CD4-positive, CD25-positive, alpha-beta regulatory T cell (primary cell): ENCODE measurements around the gene SUSD4. TPM values are rescaled to one million over a fixed set of nuclear protein-coding genes. Genes with fewer than 3 reads are reported as not detected.
A peak's percentile ranks its signal among the peaks of the same experiment; 100 is the strongest.
"Not testable (repeated sequence)": the region's sequence is repeated elsewhere in the genome, so short reads cannot be mapped to it uniquely, and the experiment has no call there.

ENCODE experiments used
- ATAC-seq, 2 donors: fragments of 150-1000 bp; cut with Tn5 transposase; one replicate each; pipeline ENCODE4 v1.10.0; 2021; ENCODE audit warnings: low read depth in 2 of 2, moderate number of reproducible peaks in 2 of 2, moderate library complexity in 1 of 2
- DNase-seq, 3 donors: peaks; one replicate each; pipeline versions ENCODE4 v3.0.0 to v3.0.0-alpha.2; 2012 to 2022; ENCODE audit warnings: mixed read lengths in 1 of 3
- H3K27ac ChIP-seq: one replicate; pipeline ENCODE4 v1.7.0; 2013; ENCODE audit warnings: mild to moderate bottlenecking, low read length; ENCODE audit not compliant: insufficient read depth, poor library complexity, severe bottlenecking
- H3K27me3 ChIP-seq: one replicate; pipeline ENCODE4 v1.7.0; 2013; ENCODE audit warnings: low read length; ENCODE audit not compliant: control insufficient read depth, insufficient read depth
- H3K36me3 ChIP-seq: one replicate; pipeline ENCODE4 v1.7.0; 2013; ENCODE audit warnings: mild to moderate bottlenecking, low read length, moderate library complexity; ENCODE audit not compliant: control insufficient read depth, insufficient read depth
- H3K4me1 ChIP-seq: 2 replicates; pipeline ENCODE4 v1.7.0; 2013; ENCODE audit warnings: mild to moderate bottlenecking, low read length; ENCODE audit not compliant: insufficient read depth, control insufficient read depth, poor library complexity, severe bottlenecking
- H3K4me3 ChIP-seq: one replicate; pipeline ENCODE4 v1.7.0; 2013; ENCODE audit warnings: low read depth, mild to moderate bottlenecking, low read length, moderate library complexity
- H3K9me3 ChIP-seq, 2 experiments: 1 replicate in 1 of 2; 2 replicates in 1 of 2; pipeline ENCODE4 v1.7.0; 2013; ENCODE audit warnings: low read length in 2 of 2, mild to moderate bottlenecking in 1 of 2, moderate library complexity in 1 of 2; ENCODE audit not compliant: control insufficient read depth in 2 of 2
- H3K27ac Mint-ChIP-seq, 3 donors: one replicate each; pipeline ENCODE4 v1.8.0; 2020 to 2022; ENCODE audit warnings: mild to moderate bottlenecking in 3 of 3, mixed read lengths in 3 of 3, moderate library complexity in 2 of 3
- H3K27me3 Mint-ChIP-seq: one replicate; pipeline ENCODE4 v1.8.0; 2022; ENCODE audit warnings: mild to moderate bottlenecking, mixed read lengths
- H3K36me3 Mint-ChIP-seq: one replicate; pipeline ENCODE4 v1.8.0; 2020; ENCODE audit warnings: mixed read lengths
- H3K4me1 Mint-ChIP-seq, 4 donors: one replicate each; pipeline ENCODE4 v1.8.0; 2020 to 2022; ENCODE audit warnings: mixed read lengths in 4 of 4, mild to moderate bottlenecking in 1 of 4
- H3K4me3 Mint-ChIP-seq, 4 donors: one replicate each; pipeline ENCODE4 v1.8.0; 2020 to 2022; ENCODE audit warnings: mild to moderate bottlenecking in 4 of 4, mixed read lengths in 4 of 4, moderate library complexity in 3 of 4
- H3K9me3 Mint-ChIP-seq, 7 donors: one replicate each; pipeline ENCODE4 v1.8.0; 2020 to 2022; ENCODE audit warnings: mixed read lengths in 7 of 7, mild to moderate bottlenecking in 3 of 7, moderate library complexity in 2 of 7
- polyA plus RNA-seq, 4 donors: library from polyadenylated mRNA; unstranded; fragments of 300-500 nt; fragmentation: Illumina TruSeq; gene quantifications; one replicate each; pipeline ENCODE4 v1.2.3, GENCODE V29; 2021
- total RNA-seq: library from RNA; stranded (reverse); gene quantifications from one replicate; pipeline ENCODE4 v1.2.3, GENCODE V29; 2022

SUSD4 gene
- total and polyA plus RNA-seq, 5 donors from 2014 or later, result 2.4 to 6.5 (median 5.0) TPM

- ATAC-seq (no peak), DNase-seq (no peak)
- H3K4me1 Mint-ChIP-seq, result peaks cover 0 to 5% (median 0%) of the 10 kb centered on the region in 4 donors
- Histone ChIP-seq H3K27ac (no peak overlapping the region), H3K4me3 (no peak overlapping the region), H3K4me1 (no peaks in the 10 kb centered on the region), H3K9me3 (peaks cover 0 to 2% of the 10 kb centered on the region in 2 experiments), H3K27me3 (no peaks in the 10 kb centered on the region), H3K36me3 (no peaks in the 10 kb centered on the region)
- H3K9me3 Mint-ChIP-seq, result peaks cover 0 to 11% (median 4%) of the 10 kb centered on the region in 7 donors
- no peak overlapping the region for H3K27ac Mint-ChIP-seq
- H3K4me3 Mint-ChIP-seq, result no peak overlapping the region
- no peaks in the 10 kb centered on the region for H3K27me3 Mint-ChIP-seq
- H3K36me3 Mint-ChIP-seq, result no peaks in the 10 kb centered on the region
These were observed 78.5 kb downstream of the SUSD4 start for GRCh38 chr1:223285452-223285851.

- H3K27ac Mint-ChIP-seq, H3K4me1 ChIP-seq, H3K36me3 Mint-ChIP-seq, H3K36me3 ChIP-seq, H3K27me3 Mint-ChIP-seq, H3K4me3 ChIP-seq, DNase-seq, ATAC-seq, H3K9me3 ChIP-seq, H3K4me3 Mint-ChIP-seq, H3K27me3 ChIP-seq, H3K4me1 Mint-ChIP-seq, H3K27ac ChIP-seq: not testable (repeated sequence)
- H3K9me3 Mint-ChIP-seq, result peaks cover 0 to 11% (median 5%) of the 10 kb centered on the region in 7 donors
These were observed 80.3 kb downstream of the SUSD4 start for GRCh38 chr1:223283697-223284096.

- H3K4me3 Mint-ChIP-seq, H3K27ac Mint-ChIP-seq, H3K27ac ChIP-seq, H3K4me1 ChIP-seq, DNase-seq, H3K9me3 ChIP-seq, H3K27me3 ChIP-seq, ATAC-seq, H3K36me3 ChIP-seq, H3K9me3 Mint-ChIP-seq, H3K27me3 Mint-ChIP-seq, H3K4me3 ChIP-seq, H3K36me3 Mint-ChIP-seq, H3K4me1 Mint-ChIP-seq: not testable (repeated sequence)
These were observed 85.7 kb downstream of the SUSD4 start for GRCh38 chr1:223278311-223278710.

- DNase-seq (no peak), ATAC-seq (no peak)
- Histone ChIP-seq H3K4me3 (no peak overlapping the region), H3K36me3 (no peaks in the 10 kb centered on the region), H3K4me1 (no peaks in the 10 kb centered on the region), H3K27ac (no peak overlapping the region), H3K27me3 (no peaks in the 10 kb centered on the region), H3K9me3 (no peaks in the 10 kb centered on the region)
- Mint-ChIP-seq H3K4me3 (no peak overlapping the region), H3K27ac (no peak overlapping the region), H3K9me3 (peaks cover 0 to 2% (median 0%) of the 10 kb centered on the region in 7 donors), H3K27me3 (no peaks in the 10 kb centered on the region), H3K36me3 (no peaks in the 10 kb centered on the region), H3K4me1 (peaks cover 0 to 2% (median 0%) of the 10 kb centered on the region in 4 donors)
These were observed 87.9 kb downstream of the SUSD4 start for GRCh38 chr1:223276029-223276428.

GRCh38 chr1:223273511-223273910, 90.5 kb downstream of the SUSD4 start:
- H3K4me1 Mint-ChIP-seq, result peaks cover 0 to 2% (median 0%) of the 10 kb centered on the region in 4 donors
- no peak for DNase-seq
- H3K27ac Mint-ChIP-seq, result no peak overlapping the region
- Histone ChIP-seq H3K4me3 (no peak overlapping the region), H3K4me1 (no peaks in the 10 kb centered on the region), H3K9me3 (no peaks in the 10 kb centered on the region), H3K36me3 (no peaks in the 10 kb centered on the region), H3K27me3 (no peaks in the 10 kb centered on the region), H3K27ac (no peak overlapping the region)
- H3K27me3 Mint-ChIP-seq, result no peaks in the 10 kb centered on the region
- H3K4me3 Mint-ChIP-seq, result no peak overlapping the region
- no peaks in the 10 kb centered on the region for H3K36me3 Mint-ChIP-seq
- no peaks in the 10 kb centered on the region for H3K9me3 Mint-ChIP-seq
- ATAC-seq, result no peak

GRCh38 chr1:223271085-223271781, 92.7 kb downstream of the SUSD4 start:
- Histone ChIP-seq H3K36me3 (no peaks in the 10 kb centered on the region), H3K9me3 (no peaks in the 10 kb centered on the region), H3K27me3 (no peaks in the 10 kb centered on the region), H3K27ac (no peak overlapping the region), H3K4me1 (no peaks in the 10 kb centered on the region), H3K4me3 (no peak overlapping the region)
- DNase-seq, result no peak
- no peaks in the 10 kb centered on the region for H3K27me3 Mint-ChIP-seq
- H3K27ac Mint-ChIP-seq, result peak overlapping the region in 1 of 3 donors; percentile 33
- H3K4me3 Mint-ChIP-seq, result no peak overlapping the region
- H3K4me1 Mint-ChIP-seq, result peaks cover 0 to 2% (median 0%) of the 10 kb centered on the region in 4 donors
- H3K36me3 Mint-ChIP-seq, result no peaks in the 10 kb centered on the region
- ATAC-seq, result no peak
- no peaks in the 10 kb centered on the region for H3K9me3 Mint-ChIP-seq

GRCh38 chr1:223270155-223270554, 93.8 kb downstream of the SUSD4 start:
- ATAC-seq, result no peak
- no peak overlapping the region for H3K4me3 ChIP-seq
- no peak overlapping the region for H3K27ac ChIP-seq
- no peaks in the 10 kb centered on the region for H3K36me3 ChIP-seq
- H3K4me1 ChIP-seq, result no peaks in the 10 kb centered on the region
- Mint-ChIP-seq H3K9me3 (no peaks in the 10 kb centered on the region), H3K36me3 (no peaks in the 10 kb centered on the region), H3K4me1 (no peaks in the 10 kb centered on the region), H3K27me3 (no peaks in the 10 kb centered on the region), H3K27ac (no peak overlapping the region), H3K4me3 (no peak overlapping the region)
- H3K27me3 ChIP-seq, result no peaks in the 10 kb centered on the region
- DNase-seq, result no peak
- no peaks in the 10 kb centered on the region for H3K9me3 ChIP-seq

- Histone ChIP-seq H3K27ac (no peak overlapping the region), H3K27me3 (no peaks in the 10 kb centered on the region), H3K4me1 (no peaks in the 10 kb centered on the region), H3K4me3 (no peak overlapping the region), H3K9me3 (no peaks in the 10 kb centered on the region), H3K36me3 (no peaks in the 10 kb centered on the region)
- no peaks in the 10 kb centered on the region for H3K36me3 Mint-ChIP-seq
- no peak overlapping the region for H3K27ac Mint-ChIP-seq
- no peaks in the 10 kb centered on the region for H3K4me1 Mint-ChIP-seq
- H3K9me3 Mint-ChIP-seq, result no peaks in the 10 kb centered on the region
- no peak overlapping the region for H3K4me3 Mint-ChIP-seq
- DNase-seq, result no peak
- H3K27me3 Mint-ChIP-seq, result peaks cover under 1% of the 10 kb centered on the region
- no peak for ATAC-seq
These were observed 95.0 kb downstream of the SUSD4 start for GRCh38 chr1:223269006-223269405.
